GM21723 (cell line): ENCODE results near the gene THYN1.
A peak's percentile ranks its signal among the peaks of the same experiment; 100 is the strongest.

Source experiments
- ATAC-seq: cut with Tn5 transposase; IDR thresholded peaks from one replicate; pipeline ENCODE4 v1.9.1; 2021; ENCODE audit warnings: mild to moderate bottlenecking, moderate library complexity; ENCODE audit not compliant: unreplicated experiment

The THYN1 gene

GRCh38 chr11:134226806-134227325, 26.3 kb downstream of the THYN1 start:
- no peak for ATAC-seq

DNA sequence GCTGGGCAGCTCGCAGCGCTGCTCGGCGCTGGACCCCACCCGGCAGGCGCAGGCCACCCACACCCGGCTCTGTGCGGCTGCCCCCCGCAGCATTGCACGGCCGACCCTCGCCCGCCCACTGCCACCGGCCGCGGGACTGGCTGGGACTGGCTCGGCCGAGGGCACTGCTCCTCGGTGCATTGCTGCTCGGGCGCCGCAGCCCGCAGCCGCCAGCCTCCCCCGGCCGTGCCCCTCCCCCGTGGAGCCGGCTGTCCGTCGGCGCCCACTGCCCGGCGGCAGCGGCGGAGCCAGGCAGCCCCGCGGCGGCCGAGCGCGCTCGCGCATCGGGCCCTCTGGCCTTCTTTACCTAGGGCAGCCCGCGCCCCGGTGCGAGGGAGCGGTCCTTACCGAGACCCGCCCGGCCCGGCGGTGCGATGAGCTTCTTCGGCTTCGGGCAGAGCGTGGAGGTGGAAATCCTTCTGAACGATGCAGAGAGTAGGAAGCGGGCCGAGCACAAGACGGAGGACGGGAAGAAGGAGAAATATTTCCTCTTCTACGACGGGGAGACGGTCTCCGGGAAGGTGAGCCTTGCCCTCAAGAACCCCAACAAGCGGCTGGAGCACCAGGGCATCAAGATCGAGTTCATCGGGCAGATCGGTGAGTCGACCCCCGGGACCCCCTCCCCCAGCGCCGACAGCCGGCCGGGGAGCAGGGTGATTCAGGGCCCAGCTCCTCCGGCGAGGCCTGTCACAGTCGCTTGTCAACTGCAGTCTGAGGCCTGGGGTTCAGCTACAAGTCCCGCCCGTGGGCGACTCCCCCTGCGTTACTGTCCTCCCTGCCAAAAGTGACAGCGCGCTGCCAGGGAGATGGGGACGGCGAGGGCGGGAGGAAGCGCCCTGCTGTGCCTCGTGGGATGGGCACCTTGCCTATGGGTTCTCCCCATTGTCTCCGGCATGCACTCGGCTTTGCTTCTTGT, 28.2 kb downstream of the THYN1 start:
- peak; percentile 25 for ATAC-seq

DNA sequence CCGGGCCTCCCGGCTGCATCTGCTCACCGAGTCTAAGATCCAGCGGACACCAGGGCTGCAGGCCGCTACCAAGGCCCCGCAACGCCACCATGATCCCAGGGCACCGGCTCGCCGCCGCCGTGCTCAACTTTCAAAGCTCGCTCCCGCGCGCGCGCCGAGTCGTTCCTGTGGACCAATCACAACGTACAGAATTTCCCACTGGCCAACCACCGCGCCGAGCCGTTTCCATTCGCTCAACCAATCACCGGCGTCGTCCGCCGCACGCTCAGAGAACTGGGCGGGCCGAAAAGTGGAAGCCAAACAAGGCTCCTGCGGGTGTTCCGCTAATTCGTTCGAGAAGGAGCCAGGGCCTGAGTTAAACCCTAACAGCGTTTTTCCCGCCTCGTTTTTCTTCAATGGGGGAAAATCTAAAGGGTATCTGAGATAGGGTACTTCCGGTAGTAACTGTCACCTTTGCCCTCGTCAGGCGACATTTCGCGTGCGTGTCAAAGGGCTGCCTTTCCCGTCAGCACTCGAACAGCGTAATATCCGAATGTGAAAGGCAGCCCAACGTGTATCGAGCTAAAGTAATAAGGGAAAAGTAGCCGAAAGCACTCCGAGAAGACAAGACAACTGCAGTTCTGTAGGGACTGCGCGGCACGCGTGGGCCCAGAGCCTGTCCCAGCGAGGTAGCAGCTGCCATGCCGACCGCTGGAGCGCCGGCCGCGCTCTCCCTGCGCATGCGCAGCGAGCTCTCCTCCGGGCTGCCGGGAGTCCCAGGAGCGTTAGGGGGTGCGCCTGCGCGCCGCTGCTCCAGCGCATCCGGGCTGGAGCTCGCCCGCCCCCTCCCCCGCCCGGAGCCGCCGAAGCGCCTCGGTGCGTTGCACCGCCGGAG, 29.1 kb downstream of the THYN1 start, which contains the start of the genes NCAPD3 and VPS26B:
Gene NCAPD3, minus strand, starts transcription at position 132 of the 874 bp plus-strand sequence. Its CDS starts 41 bp downstream, at position 91.
Gene VPS26B, plus strand, starts transcription at position 836 of the 874 bp plus-strand sequence. CDS start 452 bp downstream, outside the sequence.
- peak; percentile 76 for ATAC-seq

DNA sequence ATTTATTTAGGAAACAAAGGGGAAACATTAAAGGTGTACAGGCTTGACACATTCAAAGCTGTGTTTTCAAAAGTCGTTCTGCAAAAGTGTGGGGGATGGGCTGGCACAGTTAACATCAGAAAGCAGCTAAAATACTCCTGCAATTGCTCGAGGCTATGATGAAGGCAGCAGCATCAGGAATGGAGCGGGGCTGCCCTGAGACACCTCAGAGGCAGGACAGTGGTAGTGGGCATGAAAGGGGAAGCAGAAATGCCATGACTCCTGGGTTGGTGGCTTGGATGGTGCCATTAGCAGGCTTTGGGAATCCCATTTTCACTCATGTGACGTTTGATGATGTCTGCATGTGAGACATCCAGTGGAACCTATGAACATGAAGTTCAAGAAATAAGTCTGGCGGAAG, 30.0 kb downstream of the THYN1 start:
- no peak for ATAC-seq

DNA sequence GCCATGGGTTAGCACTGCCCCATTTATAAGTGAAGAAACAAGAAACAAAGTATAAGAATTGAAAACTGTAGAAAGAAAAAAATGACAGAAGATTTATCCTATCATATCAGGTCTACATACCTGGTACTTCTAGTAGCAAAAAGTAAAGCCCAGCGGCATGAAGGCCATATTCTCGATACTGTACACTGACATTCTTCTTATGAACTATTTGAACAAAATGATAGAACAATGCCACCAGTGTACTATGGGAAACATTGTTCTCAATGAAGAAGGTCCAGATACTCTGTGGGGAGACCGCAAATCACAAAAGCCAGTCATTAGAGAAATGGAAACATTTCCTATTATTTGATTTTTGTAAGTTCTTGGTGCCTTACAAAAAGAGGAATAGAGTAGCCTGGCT, 36.3 kb downstream of the THYN1 start:
- ATAC-seq, result no peak

DNA sequence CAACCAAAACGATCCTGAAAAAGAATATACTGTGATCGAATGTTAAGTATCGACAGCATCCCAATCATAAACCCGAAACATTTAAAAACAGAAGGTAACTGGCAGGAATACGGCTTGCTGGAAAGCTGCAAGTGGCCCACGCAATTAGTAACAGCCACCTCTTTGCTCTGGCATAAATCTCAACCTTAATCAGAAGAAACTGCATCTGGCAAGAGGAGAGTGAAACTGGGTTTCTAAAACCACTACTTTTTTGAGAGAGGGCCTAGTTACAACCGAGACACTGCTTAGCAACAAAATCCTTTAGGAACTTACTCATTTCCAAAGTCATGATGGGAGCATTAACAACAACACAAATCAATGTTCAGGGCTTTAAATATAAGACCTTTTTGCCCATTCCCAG, 37.3 kb downstream of the THYN1 start:
- ATAC-seq, result no peak

DNA sequence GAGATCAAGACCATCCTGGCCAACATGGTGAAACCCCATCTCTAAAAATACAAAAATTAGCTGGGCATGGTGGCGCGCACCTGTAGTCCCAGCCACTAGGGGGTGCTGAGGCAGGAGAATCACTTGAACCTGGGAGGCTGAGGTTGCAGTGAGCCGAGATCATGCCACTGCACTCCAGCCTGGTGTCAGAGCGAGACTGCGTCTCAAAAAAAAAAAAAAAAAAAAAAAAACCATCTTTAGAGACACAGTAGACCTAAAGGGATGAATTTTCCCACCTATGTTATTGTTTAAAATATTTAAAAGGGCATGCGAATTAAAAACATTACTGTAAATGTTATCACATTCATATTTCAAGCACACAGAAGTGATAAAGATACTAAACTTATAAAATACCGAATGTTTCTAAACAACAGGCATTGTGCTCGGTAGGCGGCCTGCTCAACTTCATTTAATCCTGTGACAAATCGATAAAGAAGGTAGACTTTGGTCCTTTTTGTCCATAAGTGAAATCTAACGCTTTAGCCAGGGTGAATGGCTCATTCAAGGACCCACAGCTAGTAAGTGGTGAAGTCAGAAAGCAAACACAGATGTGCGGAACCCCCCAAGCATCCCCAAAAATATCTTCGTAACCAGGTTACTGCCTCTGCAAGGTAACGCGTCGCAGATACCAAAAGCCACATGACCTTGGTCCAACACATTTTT, 45.5 kb downstream of the THYN1 start:
- ATAC-seq, result no peak

GRCh38 chr11:134206185-134206584, 47.0 kb downstream of the THYN1 start:
- no peak for ATAC-seq

GRCh38 chr11:134205729-134206128, 47.4 kb downstream of the THYN1 start:
- ATAC-seq, result no peak

GRCh38 chr11:134202661-134203060, 50.5 kb downstream of the THYN1 start:
- no peak for ATAC-seq

GRCh38 chr11:134200688-134201087, 52.5 kb downstream of the THYN1 start:
- no peak for ATAC-seq

- ATAC-seq, result no peak
Measured at GRCh38 chr11:134199531-134199930, 53.6 kb downstream of the THYN1 start.
